ENCODE measurements around the gene AMPH.
"Not testable (repeated sequence)": the region's sequence is repeated elsewhere in the genome, so short reads cannot be mapped to it uniquely, and the experiment has no call there.

Gene AMPH

DNA sequence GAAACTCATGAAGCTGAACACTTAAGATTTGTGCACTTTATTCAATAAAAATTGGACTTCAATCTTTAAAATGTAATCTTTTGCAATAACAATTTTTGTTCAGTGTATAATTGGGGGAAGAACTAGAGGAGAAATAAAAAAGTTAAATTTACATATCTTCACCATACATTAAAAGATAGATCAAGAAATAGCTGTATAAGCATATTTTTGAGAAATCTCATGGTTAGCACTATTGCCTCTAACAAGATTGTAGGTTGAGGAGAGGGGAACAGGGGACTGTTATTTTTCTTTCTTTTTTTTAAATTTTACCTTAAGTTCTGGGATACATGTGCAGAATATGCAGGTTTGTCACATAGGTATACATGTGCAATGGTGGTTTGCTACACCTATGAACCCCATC, 5.3 kb downstream of the AMPH start:
- no peak for DNase-seq

DNA sequence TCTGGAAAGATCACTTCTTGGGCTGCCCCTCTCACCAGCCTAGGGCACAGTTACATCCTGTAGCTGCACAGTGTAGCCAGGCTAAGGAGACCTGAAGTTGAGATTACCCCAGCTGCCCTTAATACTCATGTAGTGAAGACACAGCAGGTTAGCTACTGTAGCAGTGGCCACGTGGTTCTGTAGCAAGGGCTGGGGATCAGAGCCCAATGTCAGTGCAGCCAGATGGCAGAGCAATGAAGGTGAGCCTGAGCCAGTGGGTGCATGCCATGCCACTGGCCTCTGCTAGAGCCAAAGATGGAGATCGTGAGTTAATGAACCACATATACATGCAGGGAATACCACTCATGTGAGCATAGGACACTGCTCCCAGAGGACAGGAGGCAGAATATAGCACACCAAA, 15.5 kb downstream of the AMPH start:
- no peak for DNase-seq

DNA sequence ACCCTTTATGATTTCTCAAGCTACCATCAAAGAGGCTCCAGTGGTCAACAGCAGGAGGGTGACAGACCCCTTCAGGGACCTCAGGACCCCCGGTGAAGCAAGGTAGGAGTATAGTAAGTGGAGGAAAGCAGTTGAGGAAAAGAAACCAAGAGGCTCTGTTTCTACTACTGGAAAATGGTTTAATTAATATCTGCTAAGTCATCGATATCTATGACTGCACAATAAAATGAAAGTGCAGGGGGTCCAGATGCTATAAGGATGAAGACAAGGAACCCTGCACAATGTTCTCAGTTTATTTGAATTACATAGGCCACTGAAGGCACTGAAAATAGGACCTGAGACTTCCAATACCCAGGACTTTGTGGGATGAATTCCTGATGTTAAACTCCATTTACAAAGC, 23.7 kb downstream of the AMPH start:
- DNase-seq, result no peak

DNA sequence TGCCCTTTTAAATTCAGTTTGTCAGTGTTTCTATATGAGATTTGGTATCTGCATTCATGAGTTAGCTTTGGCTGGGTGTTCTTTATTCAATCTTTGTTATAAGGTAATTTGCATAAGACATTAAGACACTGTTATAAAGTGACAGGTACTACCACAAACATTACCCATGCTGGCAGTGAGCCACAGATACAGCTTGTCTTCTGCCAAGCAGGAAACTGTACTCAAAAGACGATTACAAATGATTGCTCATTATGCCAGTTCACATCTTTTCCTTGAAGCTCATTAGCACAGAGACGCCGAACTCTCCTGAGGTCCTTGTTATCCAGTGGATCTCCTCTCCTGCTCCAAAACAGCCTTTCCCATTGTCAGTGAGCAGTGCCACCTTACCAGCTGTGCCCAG, 30.4 kb downstream of the AMPH start:
- no peak for DNase-seq

DNA sequence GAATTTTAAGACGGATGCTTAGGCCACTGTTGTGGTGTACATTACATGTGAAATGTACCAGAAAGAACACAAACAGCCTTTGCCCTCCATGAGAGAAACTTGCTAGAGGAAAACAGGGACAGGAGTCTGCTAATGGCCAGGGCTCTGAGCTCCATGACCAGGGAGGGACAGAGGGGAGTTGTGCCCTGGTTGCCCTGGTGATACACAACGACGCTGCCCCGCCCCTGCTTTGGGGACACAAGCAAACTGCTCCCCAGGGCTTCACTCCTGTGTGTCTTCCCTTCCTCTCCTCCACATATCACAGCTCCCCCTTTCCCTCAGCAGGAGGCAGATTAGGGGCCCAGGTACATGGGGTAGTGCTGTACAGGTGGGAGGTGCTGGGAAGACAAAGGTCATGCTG, 36.2 kb downstream of the AMPH start:
- DNase-seq, result no peak

DNA sequence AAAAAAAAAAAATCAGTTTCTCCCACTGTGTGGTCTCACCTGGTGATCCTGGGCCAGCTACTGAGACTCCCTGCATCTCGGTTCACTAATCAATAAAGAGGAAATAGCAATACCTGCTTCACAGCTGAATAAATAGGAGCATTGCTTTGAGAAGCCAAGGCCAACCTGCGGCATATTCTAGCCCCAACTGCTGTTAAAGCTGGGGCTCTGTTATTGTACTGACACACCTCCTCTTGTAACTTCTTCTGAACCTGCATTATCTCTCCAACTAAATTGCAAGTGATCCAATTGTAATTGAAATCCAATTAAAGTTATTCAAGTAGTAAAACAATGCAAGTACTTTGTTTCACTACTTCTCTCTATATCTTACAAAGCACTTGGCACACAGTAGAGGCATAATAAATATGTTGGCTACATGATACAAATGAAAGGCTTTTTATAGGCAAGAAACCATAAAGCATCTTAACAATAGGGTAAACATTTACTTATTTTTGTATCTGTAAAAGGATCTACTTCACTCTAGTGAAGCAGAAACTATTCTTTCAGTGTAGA, 38.4 kb downstream of the AMPH start:
- DNase-seq, result no peak

DNA sequence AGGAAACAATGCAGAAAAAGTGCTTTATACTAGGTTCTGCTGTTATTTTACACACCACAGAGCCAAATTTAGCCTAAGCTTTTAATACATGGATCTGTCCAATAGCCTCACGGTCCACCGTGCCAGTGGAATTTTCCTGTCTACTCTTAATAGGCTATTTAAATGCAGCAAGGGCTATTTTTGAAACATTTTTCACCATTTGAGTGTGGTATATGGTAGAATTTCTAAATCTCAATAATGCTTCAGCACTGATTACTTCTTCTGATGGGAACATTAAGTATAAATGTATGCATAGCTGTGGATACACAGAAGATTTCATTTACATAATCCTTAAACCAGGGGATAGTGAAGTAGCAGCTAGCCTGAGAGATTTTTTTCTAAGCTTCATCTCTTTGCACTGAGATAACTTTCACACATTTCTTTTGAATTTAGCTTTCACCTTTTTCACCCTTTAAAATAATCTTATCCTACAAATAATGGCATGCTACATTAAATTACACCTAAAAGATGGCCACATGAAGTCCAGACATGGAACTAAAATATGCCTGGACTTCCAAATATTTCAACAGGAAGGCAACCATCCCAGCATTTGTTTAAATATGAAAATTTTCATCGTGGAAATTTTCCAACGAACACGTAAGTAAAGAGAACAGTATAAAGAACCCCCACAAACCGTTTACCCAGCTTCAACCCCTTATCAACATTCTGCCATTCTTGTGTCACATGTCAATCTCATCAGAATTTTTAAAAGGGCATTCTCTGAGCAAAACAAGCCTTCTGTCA, 45.4 kb downstream of the AMPH start:
- DNase-seq, result no peak

DNA sequence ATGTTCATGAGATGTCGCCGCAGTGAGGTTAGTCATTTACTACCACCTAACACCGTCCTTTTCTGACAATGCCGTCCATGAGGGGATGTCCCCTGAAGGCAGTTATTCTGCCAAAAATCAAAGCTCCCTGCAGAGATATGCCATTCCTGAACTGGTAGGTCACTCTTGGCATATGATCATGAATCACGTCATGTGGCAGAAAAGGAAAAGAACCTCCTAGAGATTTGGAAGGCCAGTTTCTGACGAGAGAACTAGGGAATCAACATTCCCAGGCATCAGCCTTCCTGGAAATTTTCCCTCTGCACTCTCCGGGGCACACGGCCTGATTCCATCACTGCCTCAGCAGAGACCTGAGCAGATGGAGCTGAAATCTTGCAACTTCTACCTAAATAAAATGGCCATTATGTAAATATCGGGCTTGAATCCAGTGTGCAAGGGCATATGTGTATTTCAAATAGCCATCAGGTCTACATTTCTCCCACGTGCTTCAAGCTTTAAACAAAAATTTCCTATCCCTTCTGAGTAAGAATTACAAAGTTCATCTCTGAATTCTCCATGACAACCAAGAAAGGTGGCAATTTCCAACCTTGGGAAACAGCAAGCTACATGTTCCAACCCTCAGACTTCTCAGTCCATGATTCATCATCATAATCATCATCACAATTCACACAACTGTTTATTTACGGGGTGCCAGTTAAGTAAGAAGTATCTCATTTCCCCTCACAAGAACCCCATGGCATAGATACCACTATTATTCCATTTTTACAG, 46.5 kb downstream of the AMPH start:
- DNase-seq, result no peak

DNA sequence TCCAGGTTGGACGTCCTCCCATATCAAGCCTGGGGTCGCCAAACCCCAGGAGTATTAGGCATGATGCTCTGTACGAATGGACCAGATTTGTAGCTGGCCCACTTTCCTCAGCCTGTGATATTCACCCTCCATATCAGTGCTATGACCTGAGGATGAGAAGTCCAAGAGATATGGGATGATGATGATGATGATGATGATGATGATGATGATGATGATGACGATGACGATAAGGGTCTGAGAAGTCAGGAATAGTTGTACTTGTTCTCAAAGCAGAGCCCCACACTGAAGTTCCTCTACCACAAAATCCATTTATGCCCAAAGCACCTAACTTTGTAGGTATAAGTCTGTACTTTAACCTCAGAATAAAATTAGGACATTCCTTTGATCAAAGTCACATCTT, 50.7 kb downstream of the AMPH start:
- no peak for DNase-seq

DNA sequence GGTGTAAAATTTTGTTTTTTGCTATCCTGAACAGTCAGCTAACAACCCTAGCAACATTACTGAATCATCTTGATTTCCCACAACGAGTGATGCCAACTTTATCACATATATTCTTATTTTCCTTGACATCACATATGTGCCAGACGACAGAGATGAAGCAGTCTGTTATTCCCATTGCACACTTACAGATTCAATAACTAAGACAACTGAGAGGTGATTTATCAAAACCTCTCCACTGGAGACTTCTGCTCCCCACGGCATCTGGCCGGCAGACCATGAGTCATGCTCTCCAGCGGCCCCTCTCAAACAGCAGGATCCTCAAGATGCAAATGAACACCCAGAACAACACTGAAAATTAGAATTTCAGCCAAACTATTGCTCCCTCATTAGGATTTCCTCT, 57.1 kb downstream of the AMPH start:
- DNase-seq, result no peak

DNA sequence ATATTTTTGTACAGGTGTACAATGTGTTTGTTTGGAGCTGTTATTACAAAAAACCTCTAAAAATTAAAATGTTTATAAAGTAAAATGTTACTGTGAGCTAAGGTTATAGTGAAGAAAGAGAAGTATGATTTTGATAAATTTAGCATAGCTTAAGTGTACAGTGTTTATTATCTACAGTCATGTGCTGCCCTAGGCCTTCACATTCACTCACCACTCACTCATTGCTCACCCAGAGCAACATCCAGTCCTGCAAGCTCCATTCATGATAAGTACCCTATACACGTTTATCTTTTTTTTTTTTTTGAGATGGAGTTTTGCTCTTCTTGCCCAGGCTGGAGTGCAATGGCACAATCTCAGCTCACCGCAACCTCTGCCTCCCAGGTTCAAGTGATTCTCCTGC, 59.6 kb downstream of the AMPH start:
- not testable (repeated sequence) for DNase-seq

DNA sequence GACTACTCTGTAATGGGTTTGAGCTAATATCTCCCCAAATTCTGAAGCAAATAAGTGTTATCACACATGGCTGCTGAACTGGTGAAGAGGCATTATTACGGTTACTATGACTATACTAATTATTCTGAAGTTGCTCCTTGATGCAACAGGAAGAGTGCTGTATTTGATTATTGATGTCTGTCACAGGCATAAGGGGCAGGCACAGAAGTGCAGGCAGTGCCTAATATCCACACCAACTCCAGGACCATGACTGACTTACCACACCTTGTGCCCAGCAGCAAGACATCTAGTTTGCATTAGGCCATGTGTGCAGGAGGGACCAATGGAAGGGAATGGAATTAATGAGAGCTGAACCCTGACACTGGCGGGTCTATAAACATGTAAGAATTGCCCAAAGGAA, 62.7 kb downstream of the AMPH start:
- no peak for DNase-seq

DNA sequence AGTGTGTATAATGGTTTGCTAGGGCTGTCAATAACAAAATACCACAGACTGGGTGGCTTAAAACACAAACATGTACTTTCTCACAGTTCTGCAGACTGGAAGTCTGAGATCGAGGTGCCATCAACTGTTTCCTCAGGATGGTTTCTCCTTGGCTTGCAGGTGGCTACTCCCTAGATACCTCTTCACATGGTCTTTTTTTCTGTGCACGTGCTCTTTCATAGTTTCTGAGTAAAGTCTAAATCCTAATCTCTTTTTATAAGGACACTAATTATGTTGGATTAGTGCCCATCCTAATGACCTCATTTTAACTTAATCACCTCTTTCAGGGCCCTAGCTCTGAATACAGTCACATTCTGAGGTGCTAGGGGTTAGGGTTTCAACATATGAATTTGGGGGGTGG, 65.9 kb downstream of the AMPH start:
- DNase-seq, result no peak

DNA sequence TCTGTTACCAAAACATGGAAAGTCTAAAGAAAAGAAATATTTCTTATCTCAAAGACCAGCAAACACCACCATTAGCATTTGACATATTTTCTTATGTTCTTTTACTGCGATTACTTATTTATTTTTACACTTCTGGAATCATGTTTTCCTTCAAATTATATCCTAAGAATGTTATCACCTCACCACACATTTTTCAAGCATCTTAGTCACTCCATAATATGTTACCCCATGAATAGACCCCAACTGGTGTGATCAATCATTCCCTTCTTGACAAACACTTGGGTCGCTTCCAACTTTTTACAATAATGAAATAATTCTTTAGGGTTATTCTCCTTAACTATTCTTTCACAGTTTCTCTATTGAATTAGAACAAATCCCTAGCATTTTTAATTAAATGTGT, 67.4 kb downstream of the AMPH start:
- no peak for DNase-seq

DNA sequence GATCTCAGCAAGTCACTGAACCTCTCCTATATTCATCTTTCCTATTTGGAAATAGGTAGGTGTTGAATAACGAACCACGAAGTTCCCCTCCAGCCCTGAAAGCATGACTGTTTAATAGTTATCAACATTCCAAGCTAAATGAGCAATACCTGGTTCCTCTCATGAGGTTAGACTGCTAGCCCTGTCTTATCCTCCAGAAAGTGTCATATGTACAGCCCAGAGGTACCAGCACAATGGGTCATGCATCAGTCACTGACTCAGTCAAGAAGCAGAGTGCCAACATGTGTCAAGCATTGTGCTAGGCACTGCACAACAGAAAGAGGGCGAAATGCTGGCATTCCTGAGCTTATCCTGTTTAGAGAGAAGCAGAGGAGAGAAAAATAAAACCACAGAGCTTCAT, 70.0 kb downstream of the AMPH start:
- no peak for DNase-seq

DNA sequence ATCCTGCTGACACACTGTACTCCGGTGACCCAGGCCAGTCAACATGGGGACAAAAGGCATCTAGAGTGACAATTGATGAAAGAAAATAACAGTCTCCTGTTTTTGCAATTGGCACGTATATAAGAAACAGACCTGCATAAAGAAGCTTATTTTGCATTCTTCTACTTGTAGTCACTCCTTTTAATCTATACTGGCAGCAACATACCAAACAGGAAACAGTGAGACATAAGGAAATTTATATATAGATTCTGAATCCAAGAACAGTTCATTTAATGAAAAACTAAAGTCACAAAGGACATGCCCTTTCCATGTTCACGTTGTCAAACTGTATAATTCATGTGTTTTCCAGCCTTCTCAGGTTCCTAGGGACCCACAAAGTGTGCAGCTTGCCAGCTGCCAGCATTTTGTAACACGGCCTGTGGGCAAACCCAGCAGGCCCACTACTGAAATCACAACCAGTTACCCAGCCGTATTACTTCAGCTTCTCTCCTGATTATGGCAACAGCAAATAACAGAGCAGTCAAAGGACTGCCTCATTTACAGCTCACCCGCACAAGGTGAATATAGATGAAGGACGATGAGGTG, 72.3 kb downstream of the AMPH start:
- no peak for DNase-seq

DNA sequence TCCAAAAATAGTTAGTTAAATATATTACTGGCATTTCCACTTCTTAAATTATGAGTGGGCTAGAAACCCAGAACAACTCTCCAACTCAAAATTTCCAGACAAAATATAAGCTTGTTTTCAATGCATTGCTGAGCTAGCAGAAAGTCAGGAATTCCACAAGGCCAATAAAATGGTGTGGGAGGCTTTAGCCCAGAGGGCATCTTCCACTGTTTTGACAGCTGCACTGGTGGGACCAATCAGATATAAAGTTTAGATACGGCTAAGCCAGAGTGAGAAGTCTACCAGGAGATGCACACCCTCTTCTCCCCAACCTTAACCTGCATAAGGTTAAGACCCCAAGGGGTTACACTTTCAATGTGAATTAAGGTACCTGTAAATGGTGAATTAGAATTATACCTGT, 76.6 kb downstream of the AMPH start:
- no peak for DNase-seq

DNA sequence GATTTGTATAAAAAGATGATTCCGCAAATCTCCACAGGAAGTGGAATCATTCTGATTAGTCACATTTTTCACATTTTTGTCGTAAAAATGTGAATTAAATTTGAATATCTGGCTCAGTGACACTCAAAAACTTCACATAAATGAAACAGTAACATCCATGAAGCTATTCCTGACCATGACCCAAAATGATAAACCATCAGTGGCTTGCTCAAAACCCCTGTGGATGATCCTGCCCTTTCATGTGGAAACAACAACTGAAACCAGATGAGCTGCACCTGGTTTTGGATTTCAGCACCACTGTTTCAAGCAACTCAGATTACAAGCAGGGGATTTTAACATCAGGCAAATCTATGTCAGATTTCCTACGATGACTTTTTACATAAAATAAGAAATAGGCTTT, 80.3 kb downstream of the AMPH start:
- no peak for DNase-seq

DNA sequence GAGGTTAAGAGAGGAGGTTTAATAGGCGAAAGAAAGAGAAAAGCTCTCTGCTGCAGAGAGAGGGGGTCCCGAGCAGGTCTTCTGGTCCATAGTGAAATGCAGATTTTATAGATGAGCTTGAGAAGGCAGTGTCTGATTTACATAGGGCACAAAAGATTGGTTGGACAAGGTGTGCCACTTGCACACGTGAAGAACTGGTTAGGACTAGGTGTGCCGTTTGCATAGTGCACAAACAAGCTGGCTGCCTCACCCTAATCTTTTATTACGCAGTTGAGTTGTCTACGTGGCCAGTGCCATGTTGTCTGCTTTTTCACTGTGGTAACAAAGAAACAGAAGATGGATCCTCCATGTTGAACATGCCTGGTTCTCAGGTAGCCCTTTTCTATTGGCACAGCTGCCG, 82.6 kb downstream of the AMPH start:
- DNase-seq, result no peak

DNA sequence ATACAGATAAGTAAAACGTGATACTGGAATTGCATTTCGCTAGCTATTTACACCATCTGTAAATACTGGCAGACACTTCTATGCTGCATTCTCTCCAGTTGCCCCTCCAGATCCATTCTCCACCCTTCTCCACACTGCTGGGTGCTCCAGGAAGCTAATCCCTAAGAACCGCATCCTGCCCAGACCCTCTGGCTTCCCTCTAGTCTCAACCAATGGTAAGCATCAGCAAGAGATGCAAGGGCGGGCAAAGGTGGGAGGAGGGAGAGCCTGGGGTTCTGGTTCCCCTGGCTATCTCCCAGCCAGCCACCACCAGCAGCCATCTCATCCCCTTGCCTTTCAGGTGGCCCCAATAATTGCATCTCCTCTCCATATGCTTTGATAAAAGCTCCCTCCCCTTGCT, 84.4 kb downstream of the AMPH start:
- DNase-seq, result no peak

DNA sequence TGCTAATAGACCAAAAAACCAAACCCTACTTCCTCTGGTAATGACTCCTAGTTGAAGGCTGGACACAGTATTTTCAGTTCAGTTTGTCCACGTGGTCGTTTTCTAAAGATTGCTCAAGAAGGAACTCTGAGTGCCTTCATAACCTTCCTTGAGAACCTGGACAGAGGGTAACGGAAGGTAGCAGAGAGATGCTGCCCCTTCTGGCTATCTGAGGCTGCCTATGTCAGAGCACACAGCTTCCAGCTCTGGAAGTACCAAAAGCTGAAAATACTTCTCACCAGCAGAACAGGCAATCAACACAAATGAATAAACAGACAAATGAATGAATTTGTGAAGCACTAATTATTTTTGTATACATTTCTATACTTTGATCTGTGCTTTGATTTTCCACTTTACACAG, 85.2 kb downstream of the AMPH start:
- DNase-seq, result no peak

DNA sequence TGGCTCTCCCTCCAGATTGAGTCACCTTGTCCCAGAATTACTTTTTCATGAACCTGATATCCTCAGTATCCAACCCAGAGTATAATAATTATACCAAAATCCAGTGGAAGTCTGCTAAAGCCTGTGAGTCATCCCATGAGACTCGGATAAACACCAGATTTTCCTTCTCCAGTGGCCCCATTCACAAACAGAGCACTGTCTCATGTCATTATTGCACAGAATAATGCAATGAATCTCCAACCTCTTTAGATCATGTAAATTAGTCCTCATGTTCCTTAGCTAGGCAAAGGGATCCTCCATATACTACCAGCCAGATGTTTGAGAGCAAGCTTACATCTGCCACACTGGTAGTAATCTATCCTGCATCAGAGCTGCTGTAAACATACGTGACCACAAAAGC, 89.0 kb downstream of the AMPH start:
- no peak for DNase-seq

DNA sequence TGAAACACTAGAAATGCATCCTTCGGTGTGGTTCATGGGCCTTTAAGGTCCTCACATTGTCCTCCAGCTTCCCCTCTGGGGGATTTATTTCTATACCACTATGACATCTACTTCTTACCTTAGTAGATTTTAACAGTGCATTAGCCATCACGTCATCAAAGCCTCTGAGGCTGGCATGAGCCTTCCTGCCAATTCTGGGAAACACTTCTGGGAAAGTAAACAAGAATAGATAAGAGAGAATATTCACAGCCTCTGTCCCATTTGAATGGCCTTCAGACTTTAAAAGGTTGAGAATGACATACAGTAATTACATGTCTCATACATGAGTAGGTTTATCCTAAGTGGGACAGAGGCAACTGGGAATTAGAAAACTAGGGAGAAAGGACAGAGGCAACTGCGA, 89.7 kb downstream of the AMPH start:
- no peak for DNase-seq

DNA sequence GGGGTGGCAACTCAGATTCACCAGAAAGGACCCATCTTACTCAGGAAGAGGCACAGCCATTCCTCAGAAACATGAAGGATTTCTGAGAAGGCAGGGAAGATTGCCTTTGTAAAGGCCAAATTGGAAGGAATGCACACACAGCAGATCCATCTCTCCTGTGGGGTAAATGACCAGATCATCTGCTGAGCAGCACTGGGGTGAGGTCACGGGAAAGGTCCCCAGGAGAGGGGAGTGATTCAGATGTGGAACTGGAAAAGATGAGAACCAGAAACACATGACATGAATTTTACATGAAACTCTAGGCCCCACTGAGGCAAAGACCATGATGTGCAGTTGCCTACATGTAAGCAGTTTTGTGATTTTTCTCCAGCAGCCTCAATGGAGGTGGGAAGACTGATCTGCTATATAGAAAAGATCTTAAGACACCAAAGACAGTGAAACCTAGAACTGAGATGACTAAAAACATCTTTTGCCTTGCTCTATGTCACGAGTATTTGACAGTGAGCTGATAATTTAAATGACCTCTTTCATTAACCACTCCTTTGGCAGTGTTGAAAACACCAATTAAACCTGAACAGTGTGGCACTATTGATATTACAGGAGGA, 91.6 kb downstream of the AMPH start:
- no peak for DNase-seq
